ENCODE measurements around the gene HSF5. TPM values are rescaled to one million over a fixed set of nuclear protein-coding genes. Genes with fewer than 3 reads are reported as not detected.

The HSF5 gene
- total and polyA plus RNA-seq, 12 donors: 0.03 to 0.11 (median 0.06) TPM; not detected in 8

DNA sequence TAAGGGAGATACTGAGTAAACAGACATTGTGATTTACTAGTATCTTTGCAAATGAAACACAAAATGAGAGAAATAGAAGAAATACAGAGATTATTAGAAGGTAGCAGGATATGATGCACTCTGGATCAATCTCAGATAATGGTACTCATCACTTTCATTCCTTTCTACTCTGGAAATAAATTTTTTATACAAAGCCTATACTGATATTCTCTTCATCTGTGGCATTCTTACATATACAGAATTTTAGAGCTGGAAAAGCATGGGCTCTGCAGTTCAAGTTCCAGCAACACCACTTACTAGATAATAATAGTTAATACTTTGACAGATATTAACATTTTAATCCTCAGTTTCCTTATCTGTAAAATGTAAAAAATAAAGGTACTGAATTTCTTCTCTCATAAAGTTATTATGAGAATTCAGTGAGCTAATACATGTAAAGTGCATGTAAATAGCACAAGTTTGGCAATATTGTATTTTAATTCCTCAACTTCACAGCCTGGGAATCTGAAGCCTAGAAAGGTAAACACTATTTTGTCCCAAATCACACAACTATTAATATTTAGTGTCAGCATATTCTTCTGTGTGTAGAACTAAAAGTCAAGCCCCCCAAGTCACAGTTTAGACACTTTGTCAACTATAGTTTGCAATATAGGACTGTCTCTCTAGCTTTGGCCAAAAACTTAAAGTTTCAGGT lies 77.3 kb downstream of the HSF5 start:
- Histone ChIP-seq H3K4me1 (replicated peaks in 1 of 2) (peaks cover 4 to 21% of the 10 kb centered on the region in 2 donors), H3K4me3 (no peak overlapping the region), H3K9me3 (replicated peaks in 1 of 3) (no peaks in the 10 kb centered on the region), H3K27ac (no peak overlapping the region), H3K36me3 (replicated peaks in 1 of 2) (no peaks in the 10 kb centered on the region), H3K27me3 (no peaks in the 10 kb centered on the region)
- TF ChIP-seq POLR2A (IDR thresholded peaks at IDR 0.05): no peak
- TF ChIP-seq, protein P1, sequence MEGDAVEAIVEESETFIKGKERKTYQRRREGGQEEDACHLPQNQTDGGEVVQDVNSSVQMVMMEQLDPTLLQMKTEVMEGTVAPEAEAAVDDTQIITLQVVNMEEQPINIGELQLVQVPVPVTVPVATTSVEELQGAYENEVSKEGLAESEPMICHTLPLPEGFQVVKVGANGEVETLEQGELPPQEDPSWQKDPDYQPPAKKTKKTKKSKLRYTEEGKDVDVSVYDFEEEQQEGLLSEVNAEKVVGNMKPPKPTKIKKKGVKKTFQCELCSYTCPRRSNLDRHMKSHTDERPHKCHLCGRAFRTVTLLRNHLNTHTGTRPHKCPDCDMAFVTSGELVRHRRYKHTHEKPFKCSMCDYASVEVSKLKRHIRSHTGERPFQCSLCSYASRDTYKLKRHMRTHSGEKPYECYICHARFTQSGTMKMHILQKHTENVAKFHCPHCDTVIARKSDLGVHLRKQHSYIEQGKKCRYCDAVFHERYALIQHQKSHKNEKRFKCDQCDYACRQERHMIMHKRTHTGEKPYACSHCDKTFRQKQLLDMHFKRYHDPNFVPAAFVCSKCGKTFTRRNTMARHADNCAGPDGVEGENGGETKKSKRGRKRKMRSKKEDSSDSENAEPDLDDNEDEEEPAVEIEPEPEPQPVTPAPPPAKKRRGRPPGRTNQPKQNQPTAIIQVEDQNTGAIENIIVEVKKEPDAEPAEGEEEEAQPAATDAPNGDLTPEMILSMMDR (IDR thresholded peaks at IDR 0.05): no peak
- DNase-seq: no peak
- intact Hi-C loops (cut with DNase I): no loop called here

DNA sequence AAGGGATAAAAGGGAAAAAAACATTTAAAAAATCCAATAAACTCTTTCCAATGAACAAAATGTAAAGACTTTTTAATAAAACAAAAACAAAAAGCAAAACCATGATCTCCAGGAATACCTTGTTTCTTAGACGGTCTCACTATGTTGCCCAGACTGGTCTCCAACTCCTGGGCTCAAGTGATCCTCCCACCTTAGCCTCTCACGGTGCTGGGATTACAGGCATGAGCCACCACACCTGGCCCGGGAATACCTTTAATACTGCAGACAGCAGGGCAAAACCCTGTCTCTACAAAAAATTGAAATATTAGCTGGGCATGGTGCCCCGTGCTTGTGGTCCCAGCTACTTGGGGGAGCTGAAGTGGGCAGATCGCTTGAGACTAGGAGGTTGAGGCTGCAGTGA lies 78.8 kb downstream of the HSF5 start:
- intact Hi-C loops (cut with DNase I): no loop called here
- H3K4me1 ChIP-seq (replicated peaks in 1 of 2): peaks cover 4 to 17% of the 10 kb centered on the region in 2 donors
- no peaks in the 10 kb centered on the region for H3K27me3 ChIP-seq
- no peaks in the 10 kb centered on the region for H3K36me3 ChIP-seq (replicated peaks in 1 of 2)
- H3K27ac ChIP-seq: no peak overlapping the region
- no peaks in the 10 kb centered on the region for H3K9me3 ChIP-seq (replicated peaks in 1 of 3)
- 87 to 93% (median 90%) methylated on average over 5 of the region's 5 CpGs for WGBS, 4 donors
- TF ChIP-seq, protein P1 (IDR thresholded peaks at IDR 0.05): no peak
- TF ChIP-seq POLR2A (IDR thresholded peaks at IDR 0.05): no peak
- no peak for DNase-seq
- H3K4me3 ChIP-seq: no peak overlapping the region

DNA sequence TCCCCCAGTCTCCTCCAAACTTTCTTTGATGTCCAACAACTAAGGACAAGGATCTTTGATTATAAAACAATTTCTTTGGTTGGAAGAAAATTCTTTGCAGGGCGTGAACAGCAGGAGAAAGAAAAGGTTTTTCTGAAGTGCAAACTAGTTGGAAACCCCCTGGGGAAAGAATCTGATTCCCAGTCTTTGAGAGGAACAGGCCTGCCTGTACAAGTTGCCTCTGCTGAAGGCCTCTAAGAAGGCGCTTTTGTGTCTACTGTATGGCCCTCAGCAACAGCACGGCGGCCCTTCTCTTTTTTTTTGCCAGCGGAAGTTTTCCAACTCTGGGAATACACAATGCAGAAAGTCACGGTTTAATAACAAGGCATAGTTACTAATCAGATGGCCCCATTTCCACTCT lies 84.9 kb downstream of the HSF5 start:
- Histone ChIP-seq H3K27me3 (no peaks in the 10 kb centered on the region), H3K27ac (no peak overlapping the region), H3K9me3 (replicated peaks in 1 of 3) (no peaks in the 10 kb centered on the region), H3K4me1 (replicated peaks in 1 of 2) (peaks cover 7 to 22% of the 10 kb centered on the region in 2 donors), H3K36me3 (replicated peaks in 1 of 2) (no peaks in the 10 kb centered on the region), H3K4me3 (no peak overlapping the region)
- TF ChIP-seq, protein P1 (IDR thresholded peaks at IDR 0.05): no peak
- no peak for TF ChIP-seq POLR2A (IDR thresholded peaks at IDR 0.05)
- intact Hi-C loops (cut with DNase I): no loop called here
- 73 to 91% (median 81%) methylated on average over 6 of the region's 6 CpGs for WGBS, 4 donors
- no peak for DNase-seq

DNA sequence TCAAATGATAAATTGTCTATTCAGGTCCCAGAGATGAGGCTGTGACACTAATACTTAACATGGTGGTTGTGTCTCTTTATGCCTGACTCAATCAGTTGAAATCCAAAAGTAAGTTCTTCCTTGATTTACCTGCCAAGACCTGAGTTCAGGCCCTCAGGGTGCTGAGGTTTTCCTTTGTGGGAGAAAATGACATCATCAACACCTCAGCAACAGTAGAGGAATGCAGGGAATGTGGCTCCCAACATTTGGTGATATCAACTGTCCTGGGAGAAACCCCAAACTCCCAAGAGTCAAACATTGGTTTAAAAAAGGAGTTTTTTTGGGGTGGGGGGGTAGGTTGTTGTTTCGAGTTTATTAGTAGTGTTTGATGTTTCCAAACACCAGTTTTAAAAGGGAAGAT lies 85.5 kb downstream of the HSF5 start:
- H3K4me1 ChIP-seq (replicated peaks in 1 of 2): peaks cover 11 to 28% of the 10 kb centered on the region in 2 donors
- H3K36me3 ChIP-seq (replicated peaks in 1 of 2): no peaks in the 10 kb centered on the region
- H3K27me3 ChIP-seq: no peaks in the 10 kb centered on the region
- H3K4me3 ChIP-seq: no peak overlapping the region
- DNase-seq: no peak
- intact Hi-C loops (cut with DNase I): no loop called here
- TF ChIP-seq, protein P1 (IDR thresholded peaks at IDR 0.05): no peak
- TF ChIP-seq POLR2A (IDR thresholded peaks at IDR 0.05): no peak
- peak overlapping the region in 2 of 5 donors; percentile 44 to 62 for H3K27ac ChIP-seq
- H3K9me3 ChIP-seq (replicated peaks in 1 of 3): no peaks in the 10 kb centered on the region
- 63 to 93% (median 72%) methylated on average over 1 of the region's 1 CpG for WGBS, 4 donors
